HepG2 (cell line): ENCODE results near the gene MAPK8. TPM values are rescaled to one million over a fixed set of nuclear protein-coding genes. Genes with fewer than 3 reads are reported as not detected.

ENCODE experiments used
- CEBPB ChIP-seq: IDR thresholded peaks from 2 replicates; pipeline ENCODE4 v1.6.1; 2011; ENCODE audit warnings: low read depth, low read length, improper control_type of control experiment, borderline replicate concordance
- CHD4 ChIP-seq: fragments of 200-600 bp; sonication (generic); IDR thresholded peaks from 2 replicates; pipeline ENCODE4 v1.7.0; 2017; ENCODE audit warnings: mild to moderate bottlenecking, low read length, borderline replicate concordance
- DNMT3B ChIP-seq: conservative IDR thresholded peaks from 2 replicates; pipeline ENCODE4 v1.6.1; 2016; ENCODE audit warnings: missing biosample characterization, control low read depth
- ELF1 ChIP-seq: sonication (generic); formaldehyde crosslinking; IDR thresholded peaks from 2 replicates; pipeline ENCODE4 v1.4.0; 2020; ENCODE audit warnings: missing genetic modification reagents
- HDAC1 ChIP-seq: sonication (generic); formaldehyde crosslinking; IDR thresholded peaks from 2 replicates; pipeline ENCODE4 v1.5.1; 2020; ENCODE audit warnings: mild to moderate bottlenecking, missing genetic modification reagents
- HNF4A ChIP-seq: sonication (generic); formaldehyde crosslinking; IDR thresholded peaks from 2 replicates; pipeline ENCODE4 v1.4.0; 2020; ENCODE audit warnings: missing genetic modification reagents
- IKZF1 ChIP-seq: fragments of 450-650 bp; IDR thresholded peaks from 2 replicates; pipeline ENCODE4 v1.7.1; 2016
- KDM5A ChIP-seq: fragments of 200-600 bp; sonication (generic); IDR thresholded peaks from 2 replicates; pipeline ENCODE4 v1.7.0; 2018; ENCODE audit warnings: antibody characterized with exemption, mild to moderate bottlenecking, low read length, borderline replicate concordance
- KMT2A ChIP-seq: sonication (generic); formaldehyde crosslinking; IDR thresholded peaks from 2 replicates; pipeline ENCODE4 v1.4.0; 2020; ENCODE audit warnings: missing genetic modification reagents
- NCOR1 ChIP-seq: fragments of 200-600 bp; sonication (generic); IDR thresholded peaks from 2 replicates; pipeline ENCODE4 v1.7.0; 2017; ENCODE audit warnings: antibody characterized with exemption, low read length, borderline replicate concordance
- NONO ChIP-seq, 2 experiments: fragments of 450-650 bp in 1 of 2; sonication (generic) in 1 of 2; formaldehyde crosslinking in 1 of 2; IDR thresholded peaks in 1 of 2; conservative IDR thresholded peaks in 1 of 2; 2 replicates each; pipeline versions ENCODE4 v1.6.1 to v1.8.0; 2017 to 2022; ENCODE audit warnings: mild to moderate bottlenecking in 1 of 2, missing genetic modification reagents in 1 of 2, moderate library complexity in 1 of 2
- REPIN1 ChIP-seq: sonication (generic); formaldehyde crosslinking; IDR thresholded peaks from 2 replicates; pipeline ENCODE4 v1.8.0; 2022; ENCODE audit warnings: missing genetic modification reagents, low read depth, mild to moderate bottlenecking, borderline replicate concordance
- REST ChIP-seq, 2 experiments: IDR thresholded peaks; 2 replicates each; pipeline ENCODE4 v1.6.1; 2011 to 2012; ENCODE audit warnings: low read length in 2 of 2, borderline replicate concordance in 1 of 2, low read depth in 1 of 2, mild to moderate bottlenecking in 1 of 2, moderate library complexity in 1 of 2
- SIX1 ChIP-seq: sonication (generic); formaldehyde crosslinking; IDR thresholded peaks from 2 replicates; pipeline ENCODE4 v1.4.0; 2020; ENCODE audit warnings: missing genetic modification reagents, borderline replicate concordance
- SIX4 ChIP-seq: sonication (generic); formaldehyde crosslinking; IDR thresholded peaks from 2 replicates; pipeline ENCODE4 v1.4.0; 2020; ENCODE audit warnings: missing genetic modification reagents
- SP4 ChIP-seq: sonication (generic); formaldehyde crosslinking; IDR thresholded peaks from 2 replicates; pipeline ENCODE4 v1.8.1; 2023; ENCODE audit warnings: mild to moderate bottlenecking, missing genetic modification reagents
- TAF15 ChIP-seq: fragments of 200-400 bp; formaldehyde crosslinking; IDR thresholded peaks from one replicate; pipeline ENCODE4 v1.6.1; 2018; ENCODE audit warnings: mild to moderate bottlenecking, low read depth, low read length; ENCODE audit not compliant: poor library complexity, severe bottlenecking
- TEAD3 ChIP-seq: optimal IDR thresholded peaks from 2 replicates; pipeline ENCODE3; 2016; ENCODE audit warnings: borderline replicate concordance
- ZFP82 ChIP-seq: sonication (generic); formaldehyde crosslinking; IDR thresholded peaks from 2 replicates; pipeline ENCODE4 v1.5.1; 2020; ENCODE audit warnings: mild to moderate bottlenecking, missing genetic modification reagents, borderline replicate concordance
- ZNF564 ChIP-seq: sonication (generic); formaldehyde crosslinking; IDR thresholded peaks from 2 replicates; pipeline ENCODE4 v1.8.1; 2023; ENCODE audit warnings: mild to moderate bottlenecking, missing genetic modification reagents
- ZNF577 ChIP-seq: sonication (generic); formaldehyde crosslinking; IDR thresholded peaks from 2 replicates; pipeline ENCODE4 v1.4.0; 2020; ENCODE audit warnings: mild to moderate bottlenecking, low read depth, missing genetic modification reagents, borderline replicate concordance
- ZNF674 ChIP-seq: sonication (generic); formaldehyde crosslinking; IDR thresholded peaks from 2 replicates; pipeline ENCODE4 v1.5.0; 2020; ENCODE audit warnings: low read depth, mild to moderate bottlenecking, missing genetic modification reagents
- polyA plus RNA-seq, 8 experiments: library from polyadenylated mRNA; depleted of rRNA in 3 of 8; stranded (reverse) in 7 of 8; unstranded in 1 of 8; fragments of >200 nt; fragmentation: Illumina TruSeq in 4 of 8; extraction: Trizol in 4 of 8; gene quantifications; 2 replicates each; pipeline versions ENCODE4 v1.2.1 to v1.2.3, GENCODE V29; 2011 to 2016; ENCODE audit warnings: low read depth in 4 of 8, missing spikeins in 1 of 8, mixed read lengths in 1 of 8; ENCODE audit not compliant: insufficient read depth in 1 of 8
- total RNA-seq, 5 experiments: library from RNA; depleted of rRNA; stranded (reverse); fragments of >200 nt; fragmentation: Illumina TruSeq; extraction: Trizol; gene quantifications; 2 replicates each; pipeline ENCODE4 v1.2.3, GENCODE V29; 2016; ENCODE audit warnings: low read depth in 1 of 5
- TF ChIP-seq, protein P1 (sequence below): sonication (generic); formaldehyde crosslinking; IDR thresholded peaks from 2 replicates; pipeline ENCODE4 v1.4.0; 2020; ENCODE audit warnings: missing genetic modification reagents
- TF ChIP-seq, protein P2 (sequence below): sonication (generic); formaldehyde crosslinking; IDR thresholded peaks from 2 replicates; pipeline ENCODE4 v1.5.1; 2020; ENCODE audit warnings: mild to moderate bottlenecking, missing genetic modification reagents, borderline replicate concordance

The MAPK8 gene
- total and polyA plus RNA-seq, 2 of the 13 experiments (the other 11 are each of a cell fraction or from before 2014, with no cell fraction given) = 41.6 to 47.3 TPM

GRCh38 chr10:48439581-48440041, 133.1 kb downstream of the MAPK8 start (continued):
- TF ChIP-seq HDAC1 (CRISPR knock-in tag) = 0 out of 2 replicates have a peak, but pooled peaks have one; percentile 40
- TF ChIP-seq ZNF674 (CRISPR knock-in tag) = no peak
- TF ChIP-seq SIX4 (CRISPR knock-in tag) = no peak
- no peak for TF ChIP-seq ZNF564 (CRISPR knock-in tag)
- no peak for TF ChIP-seq DNMT3B (CRISPR knock-in tag)
- peak; percentile 45; the same call in 1 of the 2 replicates for TF ChIP-seq ELF1 (CRISPR knock-in tag)
- TF ChIP-seq CEBPB = peak; percentile 30; the same call in 1 of the 2 replicates
- TF ChIP-seq REPIN1 = no peak
- TF ChIP-seq TAF15 = no peak
- TF ChIP-seq REST (IDR thresholded peaks at IDR 0.05; ENCODE audit: borderline replicate concordance in 1 of 2, low read depth in 1 of 2, low read length in 2 of 2) = no peak
- no peak for TF ChIP-seq SP4 (CRISPR knock-in tag)
- no peak for TF ChIP-seq KDM5A
- TF ChIP-seq, protein P1, sequence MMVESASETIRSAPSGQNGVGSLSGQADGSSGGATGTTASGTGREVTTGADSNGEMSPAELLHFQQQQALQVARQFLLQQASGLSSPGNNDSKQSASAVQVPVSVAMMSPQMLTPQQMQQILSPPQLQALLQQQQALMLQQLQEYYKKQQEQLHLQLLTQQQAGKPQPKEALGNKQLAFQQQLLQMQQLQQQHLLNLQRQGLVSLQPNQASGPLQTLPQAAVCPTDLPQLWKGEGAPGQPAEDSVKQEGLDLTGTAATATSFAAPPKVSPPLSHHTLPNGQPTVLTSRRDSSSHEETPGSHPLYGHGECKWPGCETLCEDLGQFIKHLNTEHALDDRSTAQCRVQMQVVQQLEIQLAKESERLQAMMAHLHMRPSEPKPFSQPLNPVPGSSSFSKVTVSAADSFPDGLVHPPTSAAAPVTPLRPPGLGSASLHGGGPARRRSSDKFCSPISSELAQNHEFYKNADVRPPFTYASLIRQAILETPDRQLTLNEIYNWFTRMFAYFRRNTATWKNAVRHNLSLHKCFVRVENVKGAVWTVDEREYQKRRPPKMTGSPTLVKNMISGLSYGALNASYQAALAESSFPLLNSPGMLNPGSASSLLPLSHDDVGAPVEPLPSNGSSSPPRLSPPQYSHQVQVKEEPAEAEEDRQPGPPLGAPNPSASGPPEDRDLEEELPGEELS (CRISPR knock-in tag) = no peak
- peak; percentile 94 for TF ChIP-seq HNF4A (CRISPR knock-in tag)
- TF ChIP-seq TEAD3 (CRISPR knock-in tag) = peak; percentile 27
- TF ChIP-seq IKZF1 = no peak
- TF ChIP-seq, protein P2, sequence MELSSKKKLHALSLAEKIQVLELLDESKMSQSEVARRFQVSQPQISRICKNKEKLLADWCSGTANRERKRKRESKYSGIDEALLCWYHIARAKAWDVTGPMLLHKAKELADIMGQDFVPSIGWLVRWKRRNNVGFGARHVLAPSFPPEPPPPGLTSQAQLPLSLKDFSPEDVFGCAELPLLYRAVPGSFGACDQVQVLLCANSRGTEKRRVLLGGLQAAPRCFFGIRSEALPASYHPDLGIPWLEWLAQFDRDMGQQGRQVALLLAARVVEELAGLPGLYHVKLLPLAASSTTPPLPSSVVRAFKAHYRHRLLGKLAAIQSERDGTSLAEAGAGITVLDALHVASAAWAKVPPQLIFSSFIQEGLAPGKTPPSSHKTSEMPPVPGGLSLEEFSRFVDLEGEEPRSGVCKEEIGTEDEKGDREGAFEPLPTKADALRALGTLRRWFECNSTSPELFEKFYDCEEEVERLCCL (CRISPR knock-in tag) = no peak
- no peak for TF ChIP-seq NONO (IDR thresholded peaks at IDR 0.05)
- no peak for TF ChIP-seq NONO (CRISPR knock-in tag; conservative IDR thresholded peaks at IDR 0.05)
- no peak for TF ChIP-seq CHD4
- TF ChIP-seq NCOR1 = 0 out of 2 replicates have a peak, but pooled peaks have one; percentile 21
- no peak for TF ChIP-seq ZNF577 (CRISPR knock-in tag)
- TF ChIP-seq KMT2A (CRISPR knock-in tag) = no peak
- no peak for TF ChIP-seq SIX1 (CRISPR knock-in tag)
- TF ChIP-seq ZFP82 (CRISPR knock-in tag) = no peak
